Nephron (organoid): ENCODE measurements around the gene ZHX3.

ENCODE experiments used
- H3K27ac Mint-ChIP-seq, 3 experiments: 2 replicates each; pipeline ENCODE4 v1.8.0; 2020; ENCODE audit warnings: mixed read lengths in 3 of 3, mild to moderate bottlenecking in 2 of 3, moderate library complexity in 1 of 3
- H3K27me3 Mint-ChIP-seq: 2 replicates; pipeline ENCODE4 v1.8.0; 2021; ENCODE audit warnings: low read depth, mild to moderate bottlenecking, moderate library complexity, mixed read lengths
- H3K36me3 Mint-ChIP-seq: 2 replicates; pipeline ENCODE4 v1.8.0; 2020; ENCODE audit warnings: low read depth, mixed read lengths
- H3K4me1 Mint-ChIP-seq: 2 replicates; pipeline ENCODE4 v1.8.0; 2020; ENCODE audit warnings: mixed read lengths
- H3K4me3 Mint-ChIP-seq, 3 experiments: 2 replicates each; pipeline ENCODE4 v1.8.0; 2020; ENCODE audit warnings: mild to moderate bottlenecking in 3 of 3, mixed read lengths in 3 of 3, moderate library complexity in 2 of 3
- H3K9me3 Mint-ChIP-seq: 2 replicates; pipeline ENCODE4 v1.8.0; 2020; ENCODE audit warnings: mixed read lengths
- TF ChIP-seq, protein P1 (sequence below), 3 experiments: fragments of 200-600 bp; sonication (generic); IDR thresholded peaks; one replicate each; pipeline ENCODE4 v1.5.0; 2021; ENCODE audit warnings: antibody characterized with exemption in 3 of 3; ENCODE audit not compliant: unreplicated experiment in 3 of 3

ZHX3 gene

DNA sequence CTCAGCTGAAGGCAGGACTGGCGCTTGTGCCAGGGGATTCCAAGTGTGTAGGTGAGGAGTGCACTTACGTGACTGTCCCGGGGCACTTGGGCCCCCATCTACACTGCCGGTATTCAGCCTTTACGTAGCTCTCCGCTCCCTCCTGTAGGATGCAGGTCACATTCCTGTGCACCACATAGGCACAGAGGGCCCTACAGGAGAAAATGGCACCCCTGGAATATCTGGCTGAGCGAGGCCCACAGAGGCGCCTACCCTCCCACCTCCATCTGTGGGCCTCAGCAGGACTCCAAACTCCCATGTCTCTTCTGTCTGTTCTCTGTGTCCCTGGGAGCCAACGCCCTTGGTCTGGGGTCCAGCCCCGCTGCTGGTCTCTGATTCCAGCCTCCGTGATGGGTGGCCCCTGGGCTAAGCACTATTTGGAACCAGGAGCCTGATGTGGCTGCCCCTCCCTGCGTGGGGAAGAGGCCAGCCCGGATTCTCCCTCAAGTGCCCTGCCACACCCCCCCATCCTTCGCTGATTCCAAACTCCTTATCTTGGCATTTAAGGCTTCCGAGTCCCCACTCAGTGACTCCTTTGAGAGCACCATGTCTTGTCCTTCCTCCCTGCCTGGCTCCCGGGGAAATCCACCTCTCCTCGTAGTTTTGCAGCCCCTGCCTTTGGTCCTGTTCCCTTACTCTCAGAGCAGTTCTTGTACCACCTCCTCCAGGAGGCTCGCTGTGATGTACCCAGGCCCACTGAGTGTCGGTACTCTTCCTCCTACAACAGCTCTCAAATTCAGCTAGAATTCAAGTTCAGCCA, 47.6 kb upstream of the ZHX3 start:
- Mint-ChIP-seq H3K27me3 (peaks cover 49% of the 10 kb centered on the region), H3K4me3 (peak overlapping the region; percentile 69 to 75 (median 70)), H3K4me1 (peaks cover 18% of the 10 kb centered on the region), H3K9me3 (no peaks in the 10 kb centered on the region), H3K27ac (peak overlapping the region in 1 of 3 experiments; percentile 32), H3K36me3 (peaks cover 3% of the 10 kb centered on the region)
- TF ChIP-seq, protein P1, sequence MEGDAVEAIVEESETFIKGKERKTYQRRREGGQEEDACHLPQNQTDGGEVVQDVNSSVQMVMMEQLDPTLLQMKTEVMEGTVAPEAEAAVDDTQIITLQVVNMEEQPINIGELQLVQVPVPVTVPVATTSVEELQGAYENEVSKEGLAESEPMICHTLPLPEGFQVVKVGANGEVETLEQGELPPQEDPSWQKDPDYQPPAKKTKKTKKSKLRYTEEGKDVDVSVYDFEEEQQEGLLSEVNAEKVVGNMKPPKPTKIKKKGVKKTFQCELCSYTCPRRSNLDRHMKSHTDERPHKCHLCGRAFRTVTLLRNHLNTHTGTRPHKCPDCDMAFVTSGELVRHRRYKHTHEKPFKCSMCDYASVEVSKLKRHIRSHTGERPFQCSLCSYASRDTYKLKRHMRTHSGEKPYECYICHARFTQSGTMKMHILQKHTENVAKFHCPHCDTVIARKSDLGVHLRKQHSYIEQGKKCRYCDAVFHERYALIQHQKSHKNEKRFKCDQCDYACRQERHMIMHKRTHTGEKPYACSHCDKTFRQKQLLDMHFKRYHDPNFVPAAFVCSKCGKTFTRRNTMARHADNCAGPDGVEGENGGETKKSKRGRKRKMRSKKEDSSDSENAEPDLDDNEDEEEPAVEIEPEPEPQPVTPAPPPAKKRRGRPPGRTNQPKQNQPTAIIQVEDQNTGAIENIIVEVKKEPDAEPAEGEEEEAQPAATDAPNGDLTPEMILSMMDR (IDR thresholded peaks at IDR 0.05; ENCODE audit: unreplicated experiment in 3 of 3), result no peak

DNA sequence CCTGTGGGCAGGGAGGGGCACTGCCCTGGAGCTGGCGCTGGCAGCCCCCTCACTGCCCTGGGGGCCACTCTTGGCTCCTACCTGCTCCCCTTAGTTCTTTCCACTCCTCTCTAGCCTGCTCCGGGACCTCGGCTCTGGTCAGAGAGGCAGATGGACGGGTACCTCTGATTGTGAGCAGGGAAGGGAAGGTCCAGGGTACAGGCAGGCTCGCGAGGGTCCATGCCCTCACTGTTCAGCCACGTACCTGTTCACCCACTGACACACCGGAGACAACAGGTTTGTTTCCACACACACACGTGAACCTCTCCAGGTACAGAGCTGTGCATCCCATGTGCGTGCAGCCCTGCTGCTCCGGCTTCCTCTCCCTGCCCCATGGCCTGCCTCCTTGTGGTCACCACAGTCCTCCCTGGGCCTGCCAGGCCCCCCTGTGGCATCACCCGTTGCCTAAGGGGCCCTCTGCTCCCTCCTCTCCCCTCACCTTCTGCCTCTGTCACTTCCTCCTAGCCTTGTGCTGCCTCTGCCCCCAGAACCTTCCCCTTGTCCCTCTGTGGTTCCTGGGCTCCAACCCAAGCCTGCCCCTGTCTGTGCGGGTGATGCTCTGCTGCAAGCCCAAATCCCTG, 46.8 kb upstream of the ZHX3 start:
- TF ChIP-seq, protein P1 (IDR thresholded peaks at IDR 0.05; ENCODE audit: unreplicated experiment in 3 of 3), result no peak
- H3K36me3 Mint-ChIP-seq, result peaks cover 3% of the 10 kb centered on the region
- no peak overlapping the region for H3K27ac Mint-ChIP-seq
- H3K4me1 Mint-ChIP-seq, result peaks cover 11% of the 10 kb centered on the region
- peaks cover 44% of the 10 kb centered on the region for H3K27me3 Mint-ChIP-seq
- H3K4me3 Mint-ChIP-seq, result peak overlapping the region in 1 of 3 experiments; percentile 26
- H3K9me3 Mint-ChIP-seq, result no peaks in the 10 kb centered on the region

DNA sequence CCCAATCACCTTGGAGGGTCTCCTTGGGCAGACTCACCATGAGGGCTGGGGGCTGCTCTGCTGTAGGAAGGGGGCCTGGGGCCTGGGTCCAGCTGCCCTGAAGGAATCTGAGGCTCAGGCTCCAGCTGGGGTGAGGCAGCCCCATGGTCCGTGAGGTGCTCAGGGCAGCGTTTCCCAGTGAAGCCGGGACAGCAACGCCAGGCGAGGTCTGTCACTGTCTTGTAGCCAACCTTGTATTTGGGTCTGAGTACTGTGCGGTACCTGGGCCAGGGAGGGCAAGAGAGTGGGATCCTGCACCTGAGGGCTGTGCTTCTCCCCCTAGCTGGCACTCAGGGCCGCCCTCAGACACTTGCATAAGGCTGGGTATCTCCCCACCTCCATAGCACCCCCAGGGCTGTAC, 46.1 kb upstream of the ZHX3 start:
- Mint-ChIP-seq H3K36me3 (peaks cover 3% of the 10 kb centered on the region), H3K27me3 (peaks cover 40% of the 10 kb centered on the region), H3K4me1 (peaks cover 11% of the 10 kb centered on the region), H3K27ac (no peak overlapping the region), H3K9me3 (no peaks in the 10 kb centered on the region), H3K4me3 (no peak overlapping the region)
- TF ChIP-seq, protein P1 (IDR thresholded peaks at IDR 0.05; ENCODE audit: unreplicated experiment in 3 of 3), result no peak

DNA sequence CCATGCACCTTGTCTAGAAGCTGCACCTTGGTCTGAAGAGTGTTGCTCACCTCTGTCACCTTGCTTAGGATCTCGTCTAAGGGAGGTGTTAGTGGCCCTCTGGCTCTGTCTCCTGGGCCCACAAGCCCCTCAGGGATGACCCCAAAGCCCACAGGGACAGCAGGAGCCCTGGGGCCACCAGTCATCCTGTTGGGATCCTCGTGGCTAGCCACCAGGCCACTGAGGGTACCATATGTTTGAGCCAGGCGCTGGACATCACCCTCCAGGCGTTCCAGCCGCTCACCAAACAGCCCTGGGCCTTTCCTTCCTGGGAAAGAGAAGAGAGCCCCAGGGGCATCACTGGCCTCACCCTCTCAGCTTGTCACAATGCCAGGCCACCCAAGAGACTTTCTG, 45.2 kb upstream of the ZHX3 start:
- Mint-ChIP-seq H3K27me3 (peaks cover 34% of the 10 kb centered on the region), H3K4me1 (peaks cover 11% of the 10 kb centered on the region), H3K27ac (no peak overlapping the region), H3K4me3 (no peak overlapping the region), H3K9me3 (no peaks in the 10 kb centered on the region), H3K36me3 (peaks cover 3% of the 10 kb centered on the region)
- TF ChIP-seq, protein P1 (IDR thresholded peaks at IDR 0.05; ENCODE audit: unreplicated experiment in 3 of 3), result no peak

DNA sequence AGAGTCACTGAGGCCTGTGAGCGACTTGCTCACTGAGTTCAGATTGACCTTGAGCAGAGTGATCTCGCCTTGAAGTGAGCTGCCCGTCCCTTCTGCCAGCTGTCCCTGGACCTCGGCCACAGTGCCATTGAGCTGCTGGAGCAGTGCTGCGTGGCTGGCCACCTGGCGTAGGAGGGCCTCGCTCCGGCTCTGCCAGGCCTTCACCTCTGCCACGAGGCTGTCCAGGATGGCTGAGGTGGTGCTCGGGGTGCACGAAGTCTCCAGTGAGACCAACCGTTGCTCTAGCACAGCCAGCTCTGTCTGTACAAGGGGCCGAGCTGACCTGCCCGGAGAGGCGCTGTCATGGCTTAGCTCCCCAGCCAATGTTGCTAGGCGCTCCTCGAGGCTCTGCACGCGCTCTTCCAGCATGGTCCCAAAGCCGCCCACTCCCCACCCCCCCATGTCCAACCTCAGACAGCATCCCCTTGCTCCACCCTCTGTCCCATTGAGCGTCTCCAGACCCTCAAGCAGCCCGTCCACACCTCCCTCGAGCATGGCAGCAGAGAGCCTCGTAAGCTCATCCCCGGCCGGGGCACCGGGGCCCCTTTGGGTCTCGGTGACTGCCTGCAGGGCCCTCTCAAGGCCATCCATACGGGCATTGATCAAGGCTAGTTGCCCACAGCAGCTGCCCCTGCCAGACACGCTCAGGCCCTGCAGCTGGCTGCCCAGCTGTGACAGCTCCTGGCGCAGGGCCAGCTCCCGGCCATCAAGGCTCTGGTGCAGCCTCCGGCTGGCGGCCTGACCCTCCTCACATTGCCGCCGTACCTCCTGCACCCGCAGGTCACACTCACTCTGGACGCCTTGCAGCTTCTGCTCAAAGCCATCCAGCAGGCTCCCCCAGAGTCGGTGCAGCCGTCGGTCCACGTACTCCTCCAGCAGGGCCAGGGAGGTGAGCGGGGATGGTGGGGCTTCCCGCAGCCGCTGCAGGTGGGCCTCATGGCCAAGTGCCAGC, 44.5 kb upstream of the ZHX3 start:
- Mint-ChIP-seq H3K9me3 (no peaks in the 10 kb centered on the region), H3K27ac (no peak overlapping the region), H3K4me3 (no peak overlapping the region), H3K36me3 (peaks cover 3% of the 10 kb centered on the region), H3K4me1 (peaks cover 5% of the 10 kb centered on the region), H3K27me3 (peaks cover 27% of the 10 kb centered on the region)
- TF ChIP-seq, protein P1 (IDR thresholded peaks at IDR 0.05; ENCODE audit: unreplicated experiment in 3 of 3), result no peak
